Neural progenitor cell (in vitro differentiated cells): Measurements from ENCODE around the gene THEM4.
"Not testable (repeated sequence)": the region's sequence is repeated elsewhere in the genome, so short reads cannot be mapped to it uniquely, and the experiment has no call there.

ENCODE experiments used
- CTCF ChIP-seq: fragments of 200-600 bp; sonication (generic); IDR thresholded peaks from 2 replicates; pipeline ENCODE4 v1.5.1; 2017; ENCODE audit warnings: antibody characterized with exemption, mild to moderate bottlenecking
- EZH2 ChIP-seq: fragments of 200-600 bp; sonication (generic); IDR thresholded peaks from 2 replicates; pipeline ENCODE4 v1.6.1; 2017; ENCODE audit warnings: antibody characterized with exemption, mild to moderate bottlenecking, moderate library complexity
- EZH2phosphoT487 ChIP-seq: fragments of 200-600 bp; sonication (generic); IDR thresholded peaks from 2 replicates; pipeline ENCODE4 v1.6.1; 2017; ENCODE audit warnings: antibody characterized with exemption

- TF ChIP-seq CTCF, EZH2, EZH2phosphoT487: not testable (repeated sequence)
These were observed 25.4 kb downstream of the THEM4 start for GRCh38 chr1:151883898-151884297.
